Panc1 (cell line): ENCODE results near the gene IDE. TPM values are rescaled to one million over a fixed set of nuclear protein-coding genes. Genes with fewer than 3 reads are reported as not detected.

ENCODE experiments used
- ATAC-seq: fragments of 200-7000 bp; cut with Tn5 transposase; 2 replicates; pipeline ENCODE4 v1.9.1; 2020; ENCODE audit warnings: mild to moderate bottlenecking, moderate library complexity
- BruUV-seq: library from RNA; stranded (reverse); fragments of 400-500 nt; replicated peaks from 2 replicates; lab custom pipeline; 2021; lab: Mats Ljungman, UMichigan
- CTCF ChIA-PET: fragments of 300-600 bp; sonication (Branson Sonifier 250); formaldehyde crosslinking; loops from one replicate; lab custom pipeline; 2022; ENCODE audit warnings: antibody characterized with exemption; lab: Charles Lee
- POLR2A ChIA-PET: fragments of 300-600 bp; sonication (Branson Sonifier 250); formaldehyde crosslinking; loops from one replicate; lab custom pipeline; 2022; ENCODE audit warnings: antibody characterized with exemption; lab: Charles Lee
- DNase-seq: peaks from one replicate; pipeline ENCODE4 v3.0.0-alpha.2; 2010; ENCODE audit warnings: low read depth, low spot score
- H3K27ac ChIP-seq: 2 replicates; pipeline ENCODE4 v1.5.1; 2011; ENCODE audit warnings: mild to moderate bottlenecking, low read length, inconsistent platforms
- H3K27me3 ChIP-seq: fragments of 200-500 bp; sonication (Bioruptor generic); 2 replicates; pipeline ENCODE4 v1.6.0; 2014; ENCODE audit warnings: low read length, inconsistent platforms; ENCODE audit not compliant: control insufficient read depth, insufficient read depth
- H3K36me3 ChIP-seq: fragments of 200-500 bp; sonication (Bioruptor generic); 2 replicates; pipeline ENCODE4 v1.5.1; 2014; ENCODE audit warnings: inconsistent platforms, mild to moderate bottlenecking, low read length, moderate library complexity; ENCODE audit not compliant: control insufficient read depth, insufficient read depth
- H3K4me1 ChIP-seq: 2 replicates; pipeline ENCODE4 v1.5.1; 2011; ENCODE audit warnings: inconsistent platforms, mild to moderate bottlenecking, low read length, moderate library complexity; ENCODE audit not compliant: control insufficient read depth, insufficient read depth
- H3K4me3 ChIP-seq, 2 experiments: 2 replicates each; pipeline ENCODE4 v1.5.1; 2011 to 2012; ENCODE audit warnings: low read depth in 2 of 2, low read length in 2 of 2, mild to moderate bottlenecking in 2 of 2, inconsistent platforms in 1 of 2, moderate library complexity in 1 of 2
- H3K9me3 ChIP-seq: fragments of 200-500 bp; sonication (Bioruptor generic); 2 replicates; pipeline ENCODE4 v1.5.1; 2014; ENCODE audit warnings: low read depth, mild to moderate bottlenecking, inconsistent platforms, low read length, moderate library complexity; ENCODE audit not compliant: control insufficient read depth, insufficient read depth
- CTCF ChIP-seq: fragments of 450-650 bp; IDR thresholded peaks from 2 replicates; pipeline ENCODE4 v1.5.1; 2017; ENCODE audit warnings: mild to moderate bottlenecking
- POLR2AphosphoS5 ChIP-seq: IDR thresholded peaks from 2 replicates; pipeline ENCODE4 v1.6.1; 2012; ENCODE audit warnings: mild to moderate bottlenecking, low read depth, low read length, moderate library complexity
- REST ChIP-seq, 2 experiments: IDR thresholded peaks; 2 replicates each; pipeline ENCODE4 v1.6.1; 2011 to 2012; ENCODE audit warnings: low read depth in 2 of 2, control low read depth in 1 of 2, low read length in 1 of 2, mild to moderate bottlenecking in 1 of 2, moderate library complexity in 1 of 2; ENCODE audit not compliant: insufficient read depth in 1 of 2
- SIN3A ChIP-seq: IDR thresholded peaks from 2 replicates; pipeline ENCODE4 v1.6.1; 2012; ENCODE audit warnings: low read depth, mild to moderate bottlenecking, low read length, moderate library complexity, borderline replicate concordance; ENCODE audit not compliant: insufficient read depth
- TCF7L2 ChIP-seq: IDR thresholded peaks from 2 replicates; pipeline ENCODE4 v1.6.1; 2011; ENCODE audit warnings: mild to moderate bottlenecking, low read depth, low read length, inconsistent platforms
- in situ Hi-C: cut with HindIII; loops from 2 replicates; pipeline ENCODE4 v1.10.0; 2016; ENCODE audit warnings: low sequenced_read_pairs, low pct_unique_long_range_greater_than_20kb
- intact Hi-C: fragments of 100-400 bp; cut with micrococcal nuclease; formaldehyde crosslinking; loops from one replicate; pipeline ENCODE4 v1.10.0; 2022; ENCODE audit not compliant: unreplicated experiment
- total RNA-seq: library from RNA; stranded (reverse); gene quantifications from one replicate; pipeline ENCODE4 v1.2.1, GENCODE V29; 2021; ENCODE audit not compliant: unreplicated experiment

Gene IDE
- total RNA-seq, 1 experiment from 2014 or later, result 79.0 TPM

- ATAC-seq, result no peak
- H3K4me3 ChIP-seq, result no peak overlapping the region
- CTCF ChIA-PET, result no interaction called here
- POLR2A ChIA-PET, result no interaction called here
- in situ Hi-C loops, result no loop called here
- BruUV-seq, result no TSS peak
- H3K9me3 ChIP-seq, result no peaks in the 10 kb centered on the region
- no peaks in the 10 kb centered on the region for H3K4me1 ChIP-seq
- DNase-seq, result no peak
- H3K36me3 ChIP-seq, result no peaks in the 10 kb centered on the region
- H3K27me3 ChIP-seq, result no peaks in the 10 kb centered on the region
- TF ChIP-seq CTCF (no peak), REST (IDR thresholded peaks at IDR 0.05; ENCODE audit: insufficient read depth in 1 of 2, low read depth in 2 of 2, low read length in 1 of 2) (no peak), POLR2AphosphoS5 (no peak), TCF7L2 (no peak), SIN3A (no peak)
- H3K27ac ChIP-seq, result no peak overlapping the region
- intact Hi-C loops, result no loop called here
Measured at GRCh38 chr10:92544296-92544695, 29.6 kb downstream of the IDE start.

- Histone ChIP-seq H3K4me3 (no peak overlapping the region), H3K4me1 (peaks cover 8% of the 10 kb centered on the region), H3K27me3 (no peaks in the 10 kb centered on the region), H3K36me3 (no peaks in the 10 kb centered on the region), H3K9me3 (no peaks in the 10 kb centered on the region), H3K27ac (no peak overlapping the region)
- TF ChIP-seq TCF7L2 (no peak), REST (IDR thresholded peaks at IDR 0.05; ENCODE audit: insufficient read depth in 1 of 2, low read depth in 2 of 2, low read length in 1 of 2) (no peak), SIN3A (no peak), POLR2AphosphoS5 (no peak), CTCF (no peak)
- CTCF ChIA-PET, result no interaction called here
- POLR2A ChIA-PET, result no interaction called here
- DNase-seq, result no peak
- BruUV-seq, result no TSS peak
- no peak for ATAC-seq
- intact Hi-C loops, result no loop called here
- in situ Hi-C loops, result no loop called here
Measured at GRCh38 chr10:92542458-92542857, 31.4 kb downstream of the IDE start.
